DOHH2 (cell line): ENCODE data around the gene PTPN7.

Source experiments
- CTCF ChIP-seq: fragments of 200-600 bp; sonication (generic); IDR thresholded peaks from one replicate; pipeline ENCODE4 v1.5.1; 2014; ENCODE audit warnings: antibody characterized with exemption, mild to moderate bottlenecking, low read depth, low read length; ENCODE audit not compliant: poor library complexity, severe bottlenecking
- EZH2phosphoT487 ChIP-seq: fragments of 200-600 bp; sonication (generic); IDR thresholded peaks from 2 replicates; pipeline ENCODE4 v1.6.1; 2017; ENCODE audit warnings: borderline replicate concordance, mild to moderate bottlenecking, antibody characterized with exemption, low read length, moderate library complexity, mixed read lengths

- TF ChIP-seq CTCF = no peak
- TF ChIP-seq EZH2phosphoT487 = no peak
Observed at GRCh38 chr1:202202500-202203168, 42.2 kb upstream of the PTPN7 start.
